ENCODE results near the gene STK38L. TPM values are rescaled to one million over a fixed set of nuclear protein-coding genes. Genes with fewer than 3 reads are reported as not detected.

STK38L gene
- total RNA-seq, 1 donor from 2014 or later, result 269 TPM

Other genes with a start within 250 kb of the STK38L start
- 23.7 TPM for gene TM7SF3, start 229.9 kb upstream of the STK38L start, total RNA-seq
- 54.6 TPM for gene MED21, start 221.7 kb upstream of the STK38L start, total RNA-seq
- gene C12orf71, start 161.7 kb upstream of the STK38L start, total RNA-seq, result not detected
- gene BMAL2, start 88.5 kb downstream of the STK38L start, total RNA-seq, result 8.9 TPM
- 0.38 TPM for gene SMCO2, start 202.4 kb downstream of the STK38L start, total RNA-seq

Measured in cardiac septum (tissue), 1 donor.